Lower leg skin (tissue), 3 donors: Measurements from ENCODE around the gene SEZ6.

Source experiments
- POLR2A ChIP-seq, 2 donors: fragments of 450-650 bp; IDR thresholded peaks; one replicate each; pipeline ENCODE4 v1.6.1; 2016 to 2017; ENCODE audit warnings: antibody characterized with exemption in 2 of 2, mild to moderate bottlenecking in 1 of 2, moderate library complexity in 1 of 2
- TF ChIP-seq, protein P1 (sequence below), 3 donors: fragments of 450-650 bp; IDR thresholded peaks; one replicate each; pipeline ENCODE4 v1.5.1; 2016; ENCODE audit warnings: antibody characterized with exemption in 3 of 3, mild to moderate bottlenecking in 3 of 3, moderate library complexity in 2 of 3

DNA sequence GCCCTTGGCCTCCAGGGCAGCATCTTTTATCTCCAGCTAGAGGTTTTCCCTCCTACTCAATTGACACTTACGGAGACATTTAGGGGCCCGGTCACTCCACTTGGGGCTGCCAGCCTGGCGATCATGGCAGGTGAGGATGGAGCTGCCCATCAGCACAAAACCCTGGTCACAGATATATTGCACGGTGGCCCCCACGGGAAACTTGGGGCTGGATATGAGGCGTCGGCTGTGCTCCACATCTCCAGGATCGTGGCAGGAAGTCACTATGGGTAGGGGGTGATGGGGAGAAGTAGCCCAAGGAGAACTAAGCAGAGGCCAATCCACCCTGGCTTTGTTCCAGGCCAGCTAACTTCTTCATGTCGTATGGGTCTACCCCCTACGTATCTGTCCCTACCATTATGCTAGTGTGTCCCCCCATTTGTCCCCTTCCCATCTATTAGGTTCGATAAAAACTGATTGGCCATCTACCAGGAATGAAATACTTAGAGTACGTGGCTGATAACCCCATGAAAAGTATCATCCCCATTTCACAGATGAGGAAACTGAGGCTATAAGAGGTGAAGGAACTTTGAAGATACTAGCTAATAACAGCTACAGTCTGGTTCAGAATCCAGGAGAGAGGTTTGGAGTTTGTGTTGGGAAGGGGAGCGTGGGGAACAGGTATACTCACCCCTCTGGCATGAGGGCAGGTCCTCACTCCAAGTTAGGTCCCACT lies 48.4 kb downstream of the SEZ6 start:
- TF ChIP-seq, protein P1, sequence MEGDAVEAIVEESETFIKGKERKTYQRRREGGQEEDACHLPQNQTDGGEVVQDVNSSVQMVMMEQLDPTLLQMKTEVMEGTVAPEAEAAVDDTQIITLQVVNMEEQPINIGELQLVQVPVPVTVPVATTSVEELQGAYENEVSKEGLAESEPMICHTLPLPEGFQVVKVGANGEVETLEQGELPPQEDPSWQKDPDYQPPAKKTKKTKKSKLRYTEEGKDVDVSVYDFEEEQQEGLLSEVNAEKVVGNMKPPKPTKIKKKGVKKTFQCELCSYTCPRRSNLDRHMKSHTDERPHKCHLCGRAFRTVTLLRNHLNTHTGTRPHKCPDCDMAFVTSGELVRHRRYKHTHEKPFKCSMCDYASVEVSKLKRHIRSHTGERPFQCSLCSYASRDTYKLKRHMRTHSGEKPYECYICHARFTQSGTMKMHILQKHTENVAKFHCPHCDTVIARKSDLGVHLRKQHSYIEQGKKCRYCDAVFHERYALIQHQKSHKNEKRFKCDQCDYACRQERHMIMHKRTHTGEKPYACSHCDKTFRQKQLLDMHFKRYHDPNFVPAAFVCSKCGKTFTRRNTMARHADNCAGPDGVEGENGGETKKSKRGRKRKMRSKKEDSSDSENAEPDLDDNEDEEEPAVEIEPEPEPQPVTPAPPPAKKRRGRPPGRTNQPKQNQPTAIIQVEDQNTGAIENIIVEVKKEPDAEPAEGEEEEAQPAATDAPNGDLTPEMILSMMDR (IDR thresholded peaks at IDR 0.05) = no peak
- TF ChIP-seq POLR2A (IDR thresholded peaks at IDR 0.05) = no peak
